Prostate gland (tissue), 2 donors: Measurements from ENCODE around the gene SSTR4. TPM values are rescaled to one million over a fixed set of nuclear protein-coding genes. Genes with fewer than 3 reads are reported as not detected.

Experiments used
- DNase-seq: peaks from one replicate; pipeline ENCODE4 v3.0.0-alpha.2; 2019; ENCODE audit warnings: low spot score
- H3K27ac ChIP-seq, 2 donors: fragments of 200-600 bp; sonication (generic); 2 replicates each; pipeline ENCODE4 v1.5.1; 2017 to 2019
- H3K27me3 ChIP-seq: fragments of 200-600 bp; sonication (generic); replicated peaks from 2 replicates; pipeline ENCODE4 v1.5.1; 2019; ENCODE audit not compliant: insufficient read depth
- H3K36me3 ChIP-seq, 2 donors: fragments of 200-600 bp; sonication (generic); 1 replicate in 1 of 2; 2 replicates in 1 of 2; pipeline versions ENCODE4 v1.5.1 to v1.8.1; 2017 to 2019
- H3K4me1 ChIP-seq: fragments of 200-600 bp; sonication (generic); replicated peaks from 2 replicates; pipeline ENCODE4 v1.5.1; 2019
- H3K4me3 ChIP-seq, 2 donors: fragments of 200-600 bp; sonication (generic); 2 replicates each; pipeline ENCODE4 v1.5.1; 2017 to 2019
- H3K9me3 ChIP-seq: fragments of 200-600 bp; sonication (generic); 2 replicates; pipeline ENCODE4 v1.5.1; 2017
- CTCF ChIP-seq, 4 experiments: fragments of 200-600 bp in 2 of 4; fragments of 450-650 bp in 2 of 4; sonication (generic) in 2 of 4; IDR thresholded peaks; 1 replicate in 3 of 4; 2 replicates in 1 of 4; pipeline ENCODE4 v1.5.1; 2016 to 2019; ENCODE audit warnings: antibody characterized with exemption in 4 of 4, mild to moderate bottlenecking in 2 of 4, moderate library complexity in 2 of 4
- POLR2A ChIP-seq: fragments of 450-650 bp; IDR thresholded peaks from one replicate; pipeline ENCODE4 v1.6.1; 2016; ENCODE audit warnings: antibody characterized with exemption, mild to moderate bottlenecking
- POLR2AphosphoS5 ChIP-seq: sonication (generic); formaldehyde crosslinking; IDR thresholded peaks from one replicate; pipeline ENCODE4 v1.6.1; 2017; ENCODE audit warnings: antibody characterized with exemption
- WGBS: methylation state at CpG from one replicate; pipeline ENCODE4 v1.1.5; 2018; 5-methylcytosine and 5-hydroxymethylcytosine counted together
- intact Hi-C: fragments of 100-400 bp; cut with DNase I; formaldehyde crosslinking; loops from one replicate; pipeline ENCODE4 v1.14.2; 2022
- total RNA-seq, 2 donors: library from RNA; depleted of rRNA; stranded (reverse); fragments of >200 nt; gene quantifications; one replicate each; pipeline ENCODE4 v1.1.0, GENCODE V29; 2016

SSTR4 gene
- total RNA-seq, 2 donors from 2014 or later: not detected

- no peak for TF ChIP-seq POLR2A
- no peak for TF ChIP-seq POLR2AphosphoS5
- TF ChIP-seq CTCF (IDR thresholded peaks at IDR 0.05): no peak
- Histone ChIP-seq H3K4me3 (peak within 1 kb of the TSS; percentile 9 to 12), H3K9me3 (no peaks in the 10 kb centered on the region), H3K4me1 (no peaks in the 10 kb centered on the region), H3K27ac (peak within 1 kb of the TSS; percentile 42 to 57), H3K27me3 (no peaks in the 10 kb centered on the region), H3K36me3 (no peaks in the 10 kb centered on the region)
- intact Hi-C loops: no loop called here
- WGBS: 64% methylated on average over 28 of the region's 28 CpGs
- no peak for DNase-seq
Observed at GRCh38 chr20:23086056-23086566, 51.0 kb downstream of the SSTR4 start, which contains the start of gene CD93. Gene CD93, minus strand, starts transcription at chr20:23086324. Its CDS starts 132 bp downstream, at chr20:23086192.

GRCh38 chr20:23086931-23087411 is 51.9 kb downstream of the SSTR4 start:
- intact Hi-C loops: no loop called here
- Histone ChIP-seq H3K4me3 (no peak overlapping the region), H3K9me3 (no peaks in the 10 kb centered on the region), H3K4me1 (no peaks in the 10 kb centered on the region), H3K27ac (peak overlapping the region; percentile 19 to 57), H3K36me3 (no peaks in the 10 kb centered on the region), H3K27me3 (no peaks in the 10 kb centered on the region)
- 79% methylated on average over 14 of the region's 14 CpGs for WGBS
- no peak for TF ChIP-seq CTCF (IDR thresholded peaks at IDR 0.05)
- no peak for TF ChIP-seq POLR2AphosphoS5
- DNase-seq: no peak

GRCh38 chr20:23087587-23088251 is 52.6 kb downstream of the SSTR4 start:
- TF ChIP-seq POLR2AphosphoS5: no peak
- TF ChIP-seq CTCF (IDR thresholded peaks at IDR 0.05): no peak
- TF ChIP-seq POLR2A: no peak
- no peak for DNase-seq
- H3K27ac ChIP-seq: no peak overlapping the region
- 89% methylated on average over 9 of the region's 9 CpGs for WGBS
- no peak overlapping the region for H3K4me3 ChIP-seq
- H3K4me1 ChIP-seq: no peaks in the 10 kb centered on the region
- intact Hi-C loops: no loop called here
- H3K27me3 ChIP-seq: no peaks in the 10 kb centered on the region
- H3K36me3 ChIP-seq: no peaks in the 10 kb centered on the region
- H3K9me3 ChIP-seq: no peaks in the 10 kb centered on the region

Other genes with a start within 250 kb of the SSTR4 start
- 10 to 100 TPM in 1 of 2 donors, 1 to 10 TPM in 1; 6.6 to 88.4 TPM for gene THBD, start 14.4 kb downstream of the SSTR4 start, total RNA-seq
- gene CD93, start 51.0 kb downstream of the SSTR4 start, total RNA-seq: 10 to 100 TPM; 13.9 to 31.1 TPM